ENCODE data around the gene MYO10.

The MYO10 gene

DNA sequence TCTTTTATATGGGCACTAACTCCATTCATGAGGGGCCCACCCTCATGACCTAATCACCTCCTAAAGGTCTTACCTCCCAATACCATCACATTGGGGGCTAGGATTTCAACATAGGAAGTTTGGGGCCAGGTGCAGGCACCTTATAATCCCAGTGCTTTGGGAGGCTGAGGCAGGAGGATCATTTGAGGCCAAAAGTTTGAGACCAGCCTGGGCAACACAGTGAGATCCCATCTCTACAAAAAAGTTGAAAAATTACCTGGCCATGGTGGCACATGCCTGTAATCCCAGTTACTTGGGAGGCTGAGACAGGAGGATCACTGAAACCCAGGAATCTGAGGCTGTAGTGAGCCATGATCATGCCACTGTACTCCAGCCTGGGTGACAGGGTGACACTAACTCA lies 76.7 kb downstream of the MYO10 start:
- Histone ChIP-seq H3K4me1 (ENCODE audit: low read length) (no peaks in the 10 kb centered on the region), H3K4me2 (ENCODE audit: low read length) (no peak overlapping the region), H3K27me3 (ENCODE audit: low read depth, low read length) (no peaks in the 10 kb centered on the region), H3K36me3 (replicated peaks; ENCODE audit: low read depth, low read length) (no peaks in the 10 kb centered on the region), H4K20me1 (ENCODE audit: insufficient read depth, low read length) (no peaks in the 10 kb centered on the region), H3K9me3 (ENCODE audit: insufficient read depth, low read length) (no peaks in the 10 kb centered on the region), H3K27ac (ENCODE audit: low read length) (no peak overlapping the region), H3K4me3 (ENCODE audit: low read length) (no peak overlapping the region), H3K79me2 (ENCODE audit: low read length) (no peaks in the 10 kb centered on the region), H3K9ac (ENCODE audit: low read length) (no peak overlapping the region), H2AFZ (ENCODE audit: low read depth, low read length) (no peak overlapping the region)
- TF ChIP-seq EZH2phosphoT487 (IDR thresholded peaks at IDR 0.05; ENCODE audit: low read depth) (no peak), CTCF (IDR thresholded peaks at IDR 0.05; ENCODE audit: low read depth, low read length) (no peak)

DNA sequence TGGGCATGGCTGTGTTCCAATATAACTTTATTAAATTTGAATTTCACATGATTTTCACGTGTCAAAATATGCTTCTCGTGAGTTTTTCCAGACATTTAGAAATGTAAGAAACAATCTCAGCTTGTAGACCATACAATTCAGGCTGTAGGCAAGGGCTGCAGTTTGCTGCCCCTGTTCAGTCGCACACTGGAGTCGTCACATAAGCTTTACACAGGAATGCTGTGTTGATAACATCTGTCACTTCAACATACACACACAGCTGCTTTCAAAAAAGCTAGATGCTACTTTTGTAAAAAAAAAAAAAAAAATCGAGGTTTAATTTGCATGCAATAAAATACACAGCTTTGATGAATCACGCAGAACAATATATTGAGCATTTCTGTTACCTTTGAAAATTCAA lies 77.9 kb downstream of the MYO10 start:
- Histone ChIP-seq H3K9me3 (ENCODE audit: insufficient read depth, low read length) (no peaks in the 10 kb centered on the region), H3K36me3 (replicated peaks; ENCODE audit: low read depth, low read length) (no peaks in the 10 kb centered on the region), H2AFZ (ENCODE audit: low read depth, low read length) (no peak overlapping the region), H3K4me1 (ENCODE audit: low read length) (no peaks in the 10 kb centered on the region), H3K27ac (ENCODE audit: low read length) (no peak overlapping the region), H3K27me3 (ENCODE audit: low read depth, low read length) (no peaks in the 10 kb centered on the region), H3K79me2 (ENCODE audit: low read length) (no peaks in the 10 kb centered on the region), H3K4me3 (ENCODE audit: low read length) (no peak overlapping the region), H3K4me2 (ENCODE audit: low read length) (no peak overlapping the region), H3K9ac (ENCODE audit: low read length) (no peak overlapping the region), H4K20me1 (ENCODE audit: insufficient read depth, low read length) (no peaks in the 10 kb centered on the region)
- TF ChIP-seq EZH2phosphoT487 (IDR thresholded peaks at IDR 0.05; ENCODE audit: low read depth) (no peak), CTCF (IDR thresholded peaks at IDR 0.05; ENCODE audit: low read depth, low read length) (no peak)

- Histone ChIP-seq H2AFZ (ENCODE audit: low read depth, low read length) (no peak overlapping the region), H3K27me3 (ENCODE audit: low read depth, low read length) (no peaks in the 10 kb centered on the region), H4K20me1 (ENCODE audit: insufficient read depth, low read length) (no peaks in the 10 kb centered on the region), H3K36me3 (replicated peaks; ENCODE audit: low read depth, low read length) (no peaks in the 10 kb centered on the region), H3K4me3 (ENCODE audit: low read length) (no peak overlapping the region), H3K9me3 (ENCODE audit: insufficient read depth, low read length) (no peaks in the 10 kb centered on the region), H3K4me2 (ENCODE audit: low read length) (no peak overlapping the region), H3K9ac (ENCODE audit: low read length) (no peak overlapping the region), H3K79me2 (ENCODE audit: low read length) (no peaks in the 10 kb centered on the region), H3K4me1 (ENCODE audit: low read length) (no peaks in the 10 kb centered on the region), H3K27ac (ENCODE audit: low read length) (no peak overlapping the region)
- no peak for TF ChIP-seq EZH2phosphoT487 (IDR thresholded peaks at IDR 0.05; ENCODE audit: low read depth)
- TF ChIP-seq CTCF (IDR thresholded peaks at IDR 0.05; ENCODE audit: low read depth, low read length): no peak
Observed at GRCh38 chr5:16857635-16858034, 78.5 kb downstream of the MYO10 start.

- Histone ChIP-seq H3K9me3 (ENCODE audit: insufficient read depth, low read length) (no peaks in the 10 kb centered on the region), H3K36me3 (replicated peaks; ENCODE audit: low read depth, low read length) (no peaks in the 10 kb centered on the region), H3K4me2 (ENCODE audit: low read length) (no peak overlapping the region), H3K27me3 (ENCODE audit: low read depth, low read length) (no peaks in the 10 kb centered on the region), H3K9ac (ENCODE audit: low read length) (no peak overlapping the region), H2AFZ (ENCODE audit: low read depth, low read length) (no peak overlapping the region), H4K20me1 (ENCODE audit: insufficient read depth, low read length) (no peaks in the 10 kb centered on the region), H3K79me2 (ENCODE audit: low read length) (no peaks in the 10 kb centered on the region), H3K4me3 (ENCODE audit: low read length) (no peak overlapping the region), H3K27ac (ENCODE audit: low read length) (no peak overlapping the region), H3K4me1 (ENCODE audit: low read length) (no peaks in the 10 kb centered on the region)
- no peak for TF ChIP-seq CTCF (IDR thresholded peaks at IDR 0.05; ENCODE audit: low read depth, low read length)
- TF ChIP-seq EZH2phosphoT487 (IDR thresholded peaks at IDR 0.05; ENCODE audit: low read depth): no peak
Observed at GRCh38 chr5:16856531-16856930, 79.6 kb downstream of the MYO10 start.

All from OCI-LY3 (cell line).